H9 (cell line): ENCODE results near the gene SGTA. TPM values are rescaled to one million over a fixed set of nuclear protein-coding genes. Genes with fewer than 3 reads are reported as not detected.

Source experiments
- DNase-seq: peaks from one replicate; pipeline ENCODE4 v3.0.0-alpha.2; 2017
- H2AFZ ChIP-seq: one replicate; pipeline ENCODE4 v1.6.1; 2013; ENCODE audit warnings: mild to moderate bottlenecking, low read length, control low read depth, moderate library complexity
- H2AK5ac ChIP-seq: 2 replicates; pipeline ENCODE4 v1.6.1; 2013; ENCODE audit warnings: low read length, control low read depth, mixed read lengths; ENCODE audit not compliant: insufficient read length
- H2BK120ac ChIP-seq: one replicate; pipeline ENCODE4 v1.6.1; 2013; ENCODE audit warnings: low read depth, mild to moderate bottlenecking, low read length, control low read depth, inconsistent platforms; ENCODE audit not compliant: poor library complexity, severe bottlenecking
- H2BK12ac ChIP-seq: 2 replicates; pipeline ENCODE4 v1.6.1; 2013; ENCODE audit warnings: low read length, control low read depth, mixed read lengths, low read depth; ENCODE audit not compliant: insufficient read length
- H2BK15ac ChIP-seq: 2 replicates; pipeline ENCODE4 v1.6.1; 2013; ENCODE audit warnings: low read depth, low read length, control low read depth
- H2BK20ac ChIP-seq: one replicate; pipeline ENCODE4 v1.6.1; 2013; ENCODE audit warnings: low read depth, mild to moderate bottlenecking, low read length, control low read depth, inconsistent platforms; ENCODE audit not compliant: poor library complexity, severe bottlenecking
- H2BK5ac ChIP-seq: 2 replicates; pipeline ENCODE4 v1.6.1; 2013; ENCODE audit warnings: low read length, control low read depth, mixed read lengths; ENCODE audit not compliant: insufficient read length
- H3K14ac ChIP-seq: 2 replicates; pipeline ENCODE4 v1.6.1; 2013; ENCODE audit warnings: low read length, control low read depth; ENCODE audit not compliant: insufficient read depth
- H3K18ac ChIP-seq: 2 replicates; pipeline ENCODE4 v1.6.1; 2013; ENCODE audit warnings: low read depth, mild to moderate bottlenecking, mixed read lengths, low read length, control low read depth; ENCODE audit not compliant: insufficient read length
- H3K23ac ChIP-seq: 2 replicates; pipeline ENCODE4 v1.6.1; 2013; ENCODE audit warnings: low read length, control low read depth, mixed read lengths, low read depth; ENCODE audit not compliant: insufficient read length
- H3K23me2 ChIP-seq: 2 replicates; pipeline ENCODE4 v1.6.1; 2013; ENCODE audit warnings: low read depth, mild to moderate bottlenecking, mixed read lengths, low read length, control low read depth; ENCODE audit not compliant: insufficient read length, poor library complexity, severe bottlenecking
- H3K27ac ChIP-seq: 2 replicates; pipeline ENCODE4 v1.5.1; 2013; ENCODE audit warnings: low read length, control low read depth, mixed read lengths, low read depth; ENCODE audit not compliant: insufficient read length
- H3K27me3 ChIP-seq: 2 replicates; pipeline ENCODE4 v1.6.1; 2013; ENCODE audit warnings: low read length, control low read depth, inconsistent platforms; ENCODE audit not compliant: insufficient read depth
- H3K4ac ChIP-seq: 2 replicates; pipeline ENCODE4 v1.6.1; 2013; ENCODE audit warnings: low read depth, mild to moderate bottlenecking, control low read depth, inconsistent platforms, low read length, moderate library complexity
- H3K4me1 ChIP-seq: 2 replicates; pipeline ENCODE4 v1.6.1; 2013; ENCODE audit warnings: low read length, control low read depth, inconsistent platforms; ENCODE audit not compliant: insufficient read depth
- H3K4me2 ChIP-seq: 2 replicates; pipeline ENCODE4 v1.6.1; 2013; ENCODE audit warnings: low read length, control low read depth, mixed read lengths; ENCODE audit not compliant: insufficient read length, insufficient read depth
- H3K56ac ChIP-seq: 2 replicates; pipeline ENCODE4 v1.6.1; 2013; ENCODE audit warnings: low read depth, mild to moderate bottlenecking, mixed read lengths, low read length, control low read depth; ENCODE audit not compliant: insufficient read length
- H3K79me1 ChIP-seq: 2 replicates; pipeline ENCODE4 v1.6.1; 2013; ENCODE audit warnings: low read depth, mild to moderate bottlenecking, moderate library complexity, low read length, control low read depth, inconsistent platforms; ENCODE audit not compliant: insufficient read depth, poor library complexity, severe bottlenecking
- H3K79me2 ChIP-seq: 2 replicates; pipeline ENCODE4 v1.6.1; 2013; ENCODE audit warnings: low read length, control low read depth, inconsistent platforms; ENCODE audit not compliant: insufficient read depth
- H3K9ac ChIP-seq: 2 replicates; pipeline ENCODE4 v1.6.1; 2013; ENCODE audit warnings: low read length, control low read depth, mixed read lengths; ENCODE audit not compliant: insufficient read length; ENCODE audit errors: extremely low read depth
- H3K9me3 ChIP-seq: one replicate; pipeline ENCODE4 v1.6.1; 2013; ENCODE audit warnings: low read depth, low read length, inconsistent platforms; ENCODE audit not compliant: control insufficient read depth
- H3T11ph ChIP-seq: one replicate; pipeline ENCODE4 v1.6.1; 2013; ENCODE audit warnings: mild to moderate bottlenecking, low read length, control low read depth, inconsistent platforms
- H4K20me1 ChIP-seq: one replicate; pipeline ENCODE4 v1.6.1; 2013; ENCODE audit not compliant: control insufficient read depth, insufficient read length, insufficient read depth
- H4K5ac ChIP-seq: 2 replicates; pipeline ENCODE4 v1.6.1; 2013; ENCODE audit warnings: low read depth, mild to moderate bottlenecking, mixed read lengths, low read length, control low read depth; ENCODE audit not compliant: insufficient read length
- H4K8ac ChIP-seq: replicated peaks from 2 replicates; pipeline ENCODE4 v1.6.1; 2013; ENCODE audit warnings: low read length, control low read depth, mixed read lengths, low read depth; ENCODE audit not compliant: insufficient read length
- H4K91ac ChIP-seq: 2 replicates; pipeline ENCODE4 v1.6.1; 2013; ENCODE audit warnings: low read depth, mild to moderate bottlenecking, moderate library complexity, mixed read lengths, low read length, control low read depth; ENCODE audit not compliant: insufficient read length
- H3K27ac Mint-ChIP-seq, 3 experiments: 2 replicates in 2 of 3; 3 replicates in 1 of 3; pipeline ENCODE4 v1.8.0; 2020 to 2021; ENCODE audit warnings: mixed read lengths in 3 of 3, mild to moderate bottlenecking in 1 of 3, moderate library complexity in 1 of 3
- H3K27me3 Mint-ChIP-seq: 2 replicates; pipeline ENCODE4 v1.8.0; 2021; ENCODE audit warnings: low read depth, mild to moderate bottlenecking, moderate library complexity, mixed read lengths
- H3K36me3 Mint-ChIP-seq, 3 experiments: 2 replicates in 2 of 3; 3 replicates in 1 of 3; pipeline ENCODE4 v1.8.0; 2020 to 2021; ENCODE audit warnings: low read depth in 3 of 3, mixed read lengths in 3 of 3; ENCODE audit not compliant: insufficient read depth in 1 of 3
- H3K4me1 Mint-ChIP-seq, 2 experiments: 2 replicates each; pipeline ENCODE4 v1.8.0; 2020; ENCODE audit warnings: mixed read lengths in 2 of 2
- H3K4me3 Mint-ChIP-seq, 2 experiments: 2 replicates in 1 of 2; 3 replicates in 1 of 2; pipeline ENCODE4 v1.8.0; 2020 to 2021; ENCODE audit warnings: mild to moderate bottlenecking in 2 of 2, mixed read lengths in 2 of 2, moderate library complexity in 1 of 2
- H3K9me3 Mint-ChIP-seq, 2 experiments: 2 replicates in 1 of 2; 3 replicates in 1 of 2; pipeline ENCODE4 v1.8.0; 2020; ENCODE audit warnings: mild to moderate bottlenecking in 2 of 2, mixed read lengths in 2 of 2, moderate library complexity in 1 of 2
- WGBS: extraction: QIAGEN DNeasy Blood & Tissue Kit; methylation state at CpG from one replicate; pipeline ENCODE4 v1.1.7; 2013; ENCODE audit warnings: missing lambda C conversion rate, low lambda C conversion rate, mixed read lengths; ENCODE audit not compliant: insufficient read length; ENCODE audit errors: extremely low coverage; 5-methylcytosine and 5-hydroxymethylcytosine counted together
- total RNA-seq: library from RNA; stranded (reverse); gene quantifications from 2 replicates; pipeline ENCODE4 v1.2.1, GENCODE V29; 2021
- TF ChIP-seq, protein P1 (sequence below): fragments of 200-600 bp; sonication (generic); conservative IDR thresholded peaks from 3 replicates; pipeline ENCODE4 v1.8.0; 2021; ENCODE audit warnings: antibody characterized with exemption, mild to moderate bottlenecking

Gene SGTA
- total RNA-seq, 1 experiment from 2014 or later, result 102 TPM

DNA sequence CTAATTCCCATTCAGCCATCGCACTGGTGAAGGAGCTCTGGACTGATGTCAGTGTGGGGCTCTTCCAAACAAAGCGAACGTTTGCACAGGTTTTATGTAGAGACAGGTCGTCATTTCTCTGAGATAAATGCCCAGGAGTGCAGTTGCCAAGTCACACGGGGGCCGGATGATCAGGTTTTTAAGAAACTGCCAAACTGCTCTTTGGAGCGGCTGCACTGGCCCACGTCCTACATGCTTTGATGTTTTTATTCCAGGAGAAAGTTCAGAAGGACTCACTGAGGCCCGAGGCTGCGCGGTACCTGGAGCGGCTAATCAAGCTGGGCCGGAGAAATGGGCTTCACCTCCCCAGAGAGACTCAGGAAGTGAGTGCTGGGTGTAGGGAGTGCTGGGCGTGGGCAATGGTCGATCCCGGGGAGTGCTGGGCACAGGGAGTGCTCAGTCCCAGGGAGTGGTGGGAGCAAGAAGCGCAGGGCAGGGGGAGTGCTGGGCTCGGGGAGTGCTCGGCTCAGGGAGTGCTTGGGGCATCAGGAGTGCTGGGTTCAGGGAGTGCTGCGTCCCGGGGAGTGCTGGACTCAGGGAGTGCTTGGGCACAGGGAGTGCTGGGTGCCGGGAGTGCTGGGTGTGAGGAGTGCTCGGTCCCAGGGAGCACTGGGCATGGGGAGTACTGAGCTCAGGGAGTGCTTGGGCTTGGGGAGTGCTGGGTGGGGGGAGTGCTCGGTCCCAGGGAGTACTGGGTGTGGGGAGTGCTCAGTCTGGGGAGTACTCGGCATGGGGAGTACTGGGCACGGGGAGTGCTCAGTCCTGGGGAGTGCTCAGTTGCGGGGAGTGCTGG lies 13.0 kb upstream of the SGTA start:
- H3K79me1 ChIP-seq, result peaks cover 2% of the 10 kb centered on the region
- H3T11ph ChIP-seq, result no peak overlapping the region
- H3K4ac ChIP-seq, result no peak overlapping the region
- TF ChIP-seq, protein P1, sequence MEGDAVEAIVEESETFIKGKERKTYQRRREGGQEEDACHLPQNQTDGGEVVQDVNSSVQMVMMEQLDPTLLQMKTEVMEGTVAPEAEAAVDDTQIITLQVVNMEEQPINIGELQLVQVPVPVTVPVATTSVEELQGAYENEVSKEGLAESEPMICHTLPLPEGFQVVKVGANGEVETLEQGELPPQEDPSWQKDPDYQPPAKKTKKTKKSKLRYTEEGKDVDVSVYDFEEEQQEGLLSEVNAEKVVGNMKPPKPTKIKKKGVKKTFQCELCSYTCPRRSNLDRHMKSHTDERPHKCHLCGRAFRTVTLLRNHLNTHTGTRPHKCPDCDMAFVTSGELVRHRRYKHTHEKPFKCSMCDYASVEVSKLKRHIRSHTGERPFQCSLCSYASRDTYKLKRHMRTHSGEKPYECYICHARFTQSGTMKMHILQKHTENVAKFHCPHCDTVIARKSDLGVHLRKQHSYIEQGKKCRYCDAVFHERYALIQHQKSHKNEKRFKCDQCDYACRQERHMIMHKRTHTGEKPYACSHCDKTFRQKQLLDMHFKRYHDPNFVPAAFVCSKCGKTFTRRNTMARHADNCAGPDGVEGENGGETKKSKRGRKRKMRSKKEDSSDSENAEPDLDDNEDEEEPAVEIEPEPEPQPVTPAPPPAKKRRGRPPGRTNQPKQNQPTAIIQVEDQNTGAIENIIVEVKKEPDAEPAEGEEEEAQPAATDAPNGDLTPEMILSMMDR, result no peak
- no peak overlapping the region for H2BK5ac ChIP-seq
- no peaks in the 10 kb centered on the region for H3K9me3 ChIP-seq
- no peak overlapping the region for H4K8ac ChIP-seq
- no peak overlapping the region for H3K23ac ChIP-seq
- no peaks in the 10 kb centered on the region for H3K23me2 ChIP-seq
- H3K14ac ChIP-seq, result no peak overlapping the region
- H4K20me1 ChIP-seq, result no peaks in the 10 kb centered on the region
- no peak for DNase-seq
- no peaks in the 10 kb centered on the region for H3K4me1 ChIP-seq
- no peak overlapping the region for H2BK15ac ChIP-seq
- no peak overlapping the region for H2BK12ac ChIP-seq
- no peak overlapping the region for H4K5ac ChIP-seq
- peaks cover 47 to 80% (median 79%) of the 10 kb centered on the region in 3 experiments; a peak in 6 of 7 replicates for H3K36me3 Mint-ChIP-seq
- H3K18ac ChIP-seq, result no peak overlapping the region
- no peak overlapping the region for H3K27ac ChIP-seq
- no peak overlapping the region for H2BK120ac ChIP-seq
- no peaks in the 10 kb centered on the region for H3K27me3 Mint-ChIP-seq
- no peak overlapping the region for H2BK20ac ChIP-seq
- H3K9me3 Mint-ChIP-seq, result no peaks in the 10 kb centered on the region
- no CpG with 5 or more reads among the region's 27 CpGs for WGBS
- no peak overlapping the region for H3K56ac ChIP-seq
- H2AFZ ChIP-seq, result no peak overlapping the region
- H3K4me3 Mint-ChIP-seq, result no peak overlapping the region
- no peak overlapping the region for H4K91ac ChIP-seq
- H3K79me2 ChIP-seq, result no peaks in the 10 kb centered on the region
- H3K4me1 Mint-ChIP-seq, result peaks cover 0 to 2% of the 10 kb centered on the region in 2 experiments; a peak in 1 of 4 replicates
- H3K27me3 ChIP-seq, result no peaks in the 10 kb centered on the region
- no peak overlapping the region for H2AK5ac ChIP-seq
- H3K27ac Mint-ChIP-seq, result peak overlapping the region; percentile 14 to 72 (median 49); a peak in 4 of 7 replicates
- H3K4me2 ChIP-seq, result no peak overlapping the region
- H3K9ac ChIP-seq, result no peak overlapping the region
